ENCODE measurements around the gene SEPTIN6.
"Not testable (repeated sequence)": the region's sequence is repeated elsewhere in the genome, so short reads cannot be mapped to it uniquely, and the experiment has no call there.

SEPTIN6 gene

GRCh38 chrX:119690921-119691716 is 1.8 kb downstream of the SEPTIN6 start:
- DNase-seq = peak; percentile 82

- DNase-seq = peak; percentile 74
These were observed 4.1 kb downstream of the SEPTIN6 start for GRCh38 chrX:119688911-119689321.

GRCh38 chrX:119687661-119688413 is 5.1 kb downstream of the SEPTIN6 start:
- DNase-seq = no peak

- peak; percentile 70 for DNase-seq
These were observed 6.8 kb downstream of the SEPTIN6 start for GRCh38 chrX:119686087-119686691.

- peak; percentile 77 for DNase-seq
These were observed 7.5 kb downstream of the SEPTIN6 start for GRCh38 chrX:119685225-119686066.

- DNase-seq = no peak
These were observed 8.1 kb downstream of the SEPTIN6 start for GRCh38 chrX:119684916-119685224.

GRCh38 chrX:119684312-119684711 is 8.7 kb downstream of the SEPTIN6 start:
- DNase-seq = not testable (repeated sequence)

GRCh38 chrX:119682019-119682989 is 10.7 kb downstream of the SEPTIN6 start:
- no peak for DNase-seq

- DNase-seq = no peak
These were observed 15.3 kb downstream of the SEPTIN6 start for GRCh38 chrX:119677654-119677981.

- DNase-seq = no peak
These were observed 15.9 kb downstream of the SEPTIN6 start for GRCh38 chrX:119676949-119677653.

GRCh38 chrX:119673336-119673735 is 19.6 kb downstream of the SEPTIN6 start:
- no peak for DNase-seq

GRCh38 chrX:119672426-119672825 is 20.5 kb downstream of the SEPTIN6 start:
- DNase-seq = no peak

GRCh38 chrX:119669424-119670037 is 23.4 kb downstream of the SEPTIN6 start:
- DNase-seq = no peak

GRCh38 chrX:119667111-119667878 is 25.7 kb downstream of the SEPTIN6 start:
- no peak for DNase-seq

- not testable (repeated sequence) for DNase-seq
These were observed 28.1 kb downstream of the SEPTIN6 start for GRCh38 chrX:119664877-119665276.

- DNase-seq = no peak
These were observed 31.5 kb downstream of the SEPTIN6 start for GRCh38 chrX:119661486-119661885.

GRCh38 chrX:119659522-119659921 is 33.4 kb downstream of the SEPTIN6 start:
- DNase-seq = no peak

GRCh38 chrX:119655125-119655524 is 37.8 kb downstream of the SEPTIN6 start:
- DNase-seq = peak; percentile 74

GRCh38 chrX:119654112-119654531 is 38.8 kb downstream of the SEPTIN6 start:
- peak; percentile 63 for DNase-seq

GRCh38 chrX:119648421-119648775 is 44.6 kb downstream of the SEPTIN6 start:
- no peak for DNase-seq
